Motor neuron (in vitro differentiated cells): ENCODE results near the gene WWTR1. TPM values are rescaled to one million over a fixed set of nuclear protein-coding genes. Genes with fewer than 3 reads are reported as not detected.

Experiments used
- ATAC-seq, 8 experiments: fragments of 200-7000 bp; cut with Tn5 transposase; replicated peaks in 6 of 8; 2 replicates each; pipeline ENCODE4 v1.8.0; 2021; ENCODE audit warnings: mild to moderate bottlenecking in 8 of 8, moderate library complexity in 8 of 8
- H3K27ac ChIP-seq, 2 donors: fragments of 250-450 bp; sonication (Bioruptor Pico); 2 replicates each; pipeline ENCODE4 v1.9.0; 2021; ENCODE audit warnings: antibody characterized with exemption in 2 of 2, mild to moderate bottlenecking in 2 of 2, moderate library complexity in 1 of 2
- H3K4me1 ChIP-seq, 2 donors: fragments of 250-450 bp; sonication (Bioruptor Pico); replicated peaks in 1 of 2; 2 replicates each; pipeline ENCODE4 v1.6.1; 2021; ENCODE audit warnings: antibody characterized with exemption in 2 of 2, mild to moderate bottlenecking in 2 of 2, moderate library complexity in 1 of 2
- H3K4me3 ChIP-seq, 5 donors: fragments of 250-450 bp; sonication (Bioruptor Pico); 2 replicates each; pipeline ENCODE4 v1.9.0; 2021; ENCODE audit warnings: antibody characterized with exemption in 5 of 5, mild to moderate bottlenecking in 5 of 5, moderate library complexity in 4 of 5
- WGBS, 10 experiments: fragments of 450-650 bp; shearing (Covaris generic); methylation state at CpG; one replicate each; pipeline ENCODE4 v1.0.0; 2022; 5-methylcytosine and 5-hydroxymethylcytosine counted together
- in situ Hi-C, 9 experiments: fragments of 400-800 bp; cut with MboI; loops; one replicate each; pipeline ENCODE4 v1.15.0; 2021; ENCODE audit warnings: low sequenced_read_pairs in 9 of 9, low pct_unique_long_range_greater_than_20kb in 2 of 9; ENCODE audit not compliant: unreplicated experiment in 9 of 9
- total RNA-seq, 8 experiments: library from RNA; unstranded; fragments of 300-600 nt; gene quantifications; 2 replicates each; pipeline versions ENCODE4 v1.2.3 to v1.2.4, GENCODE V29; 2022

The WWTR1 gene
- total RNA-seq, 8 experiments from 2014 or later, result 3.1 to 267 (median 29.7) TPM

DNA sequence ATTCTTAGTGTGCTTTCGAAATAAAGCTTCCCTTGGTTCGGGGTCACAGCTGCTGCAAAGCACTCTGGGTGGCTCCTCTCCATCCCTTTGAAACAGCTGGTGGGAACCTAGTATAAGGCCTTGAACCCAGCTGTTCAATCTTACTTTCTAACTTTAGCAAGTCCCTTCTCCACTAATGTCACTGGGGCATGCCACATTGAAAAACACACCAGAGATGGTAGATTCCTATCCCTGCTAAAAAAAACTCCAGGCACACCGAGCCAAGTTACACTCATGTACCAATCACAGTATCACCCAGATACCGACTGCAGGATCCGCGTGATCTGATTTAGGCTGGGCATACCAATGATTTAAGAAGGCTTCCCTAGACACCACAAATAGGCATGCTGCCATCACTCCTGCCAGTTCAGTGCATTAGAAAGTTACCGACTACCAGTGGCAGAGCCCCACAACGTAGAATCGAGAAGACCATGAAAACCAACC is 65.0 kb downstream of the WWTR1 start:
- Histone ChIP-seq H3K4me3 (no peak overlapping the region), H3K4me1 (peaks cover 0 to 7% of the 10 kb centered on the region in 2 donors), H3K27ac (no peak overlapping the region)
- in situ Hi-C loops, result no loop called here
- peak in 1 of 8 experiments; percentile 28 for ATAC-seq
- WGBS, 10 experiments, result 52 to 98% (median 88%) methylated on average over 3 to 8 of the region's 9 CpGs; no CpG with 5 or more reads in 1 of the 10 experiments

DNA sequence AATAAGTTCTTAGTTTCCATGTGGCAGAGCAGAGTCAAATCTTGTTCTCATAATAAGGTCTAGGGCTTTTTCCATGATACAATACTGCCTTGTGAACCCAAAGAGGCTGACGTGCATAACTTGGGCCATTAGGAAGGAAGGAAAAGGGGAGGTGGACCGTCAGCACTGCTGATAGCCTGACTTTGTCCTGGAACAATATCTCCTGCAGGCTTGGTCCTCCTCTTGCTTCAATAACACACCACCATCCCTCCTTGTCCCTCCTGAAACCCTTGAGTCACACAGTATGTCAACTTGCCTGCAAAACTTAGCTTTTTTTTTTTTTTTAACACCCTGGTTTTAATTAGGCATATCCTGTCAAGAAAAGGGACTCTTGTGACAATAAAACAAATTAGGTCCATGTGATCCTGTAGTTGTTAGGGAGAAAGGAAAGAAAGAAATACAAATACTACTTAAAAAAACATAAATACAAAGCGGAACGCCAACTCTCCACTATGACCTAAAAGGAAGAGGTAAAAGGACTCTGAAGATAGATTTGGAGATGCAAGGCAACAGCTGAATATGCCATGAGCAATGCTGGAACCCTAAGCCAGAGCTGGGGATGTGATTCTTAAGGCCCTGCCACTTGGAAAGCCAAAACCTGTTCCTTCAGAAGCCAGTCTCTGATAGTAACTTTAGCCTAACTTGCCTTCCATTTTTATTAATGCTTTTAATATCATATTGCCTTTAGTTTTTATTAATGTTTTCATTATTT is 67.0 kb downstream of the WWTR1 start:
- peaks cover 0 to 7% of the 10 kb centered on the region in 2 donors for H3K4me1 ChIP-seq
- H3K27ac ChIP-seq, result no peak overlapping the region
- ATAC-seq, result no peak
- in situ Hi-C loops, result no loop called here
- WGBS, 10 experiments, result 51 to 100% (median 86%) methylated on average over 2 to 3 of the region's 4 CpGs; no CpG with 5 or more reads in 1 of the 10 experiments
- H3K4me3 ChIP-seq, result no peak overlapping the region

DNA sequence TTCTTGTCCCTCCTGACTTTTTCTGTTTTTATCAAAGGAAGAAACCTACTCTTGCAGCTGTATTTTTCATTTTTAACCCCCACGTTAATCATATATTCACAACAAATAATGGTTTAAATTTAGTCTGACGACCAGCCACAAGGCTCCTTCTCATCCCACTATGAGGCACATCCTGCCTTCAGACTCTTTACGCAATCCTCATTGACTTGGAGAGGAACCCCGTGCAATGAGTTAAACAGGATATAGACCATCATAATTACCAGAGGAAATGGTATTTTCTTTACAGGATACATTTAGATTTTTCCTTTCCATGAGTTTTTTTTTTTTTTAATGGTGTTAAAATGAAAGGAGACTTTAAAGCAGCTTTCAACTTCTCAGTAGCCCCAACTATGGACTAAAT is 68.5 kb downstream of the WWTR1 start:
- ATAC-seq, result no peak
- Histone ChIP-seq H3K27ac (no peak overlapping the region), H3K4me3 (no peak overlapping the region), H3K4me1 (peaks cover 0 to 7% of the 10 kb centered on the region in 2 donors)
- in situ Hi-C loops, result no loop called here
- 4 to 100% (median 77%) methylated on average over 2 to 4 of the region's 4 CpGs for WGBS, 10 experiments

DNA sequence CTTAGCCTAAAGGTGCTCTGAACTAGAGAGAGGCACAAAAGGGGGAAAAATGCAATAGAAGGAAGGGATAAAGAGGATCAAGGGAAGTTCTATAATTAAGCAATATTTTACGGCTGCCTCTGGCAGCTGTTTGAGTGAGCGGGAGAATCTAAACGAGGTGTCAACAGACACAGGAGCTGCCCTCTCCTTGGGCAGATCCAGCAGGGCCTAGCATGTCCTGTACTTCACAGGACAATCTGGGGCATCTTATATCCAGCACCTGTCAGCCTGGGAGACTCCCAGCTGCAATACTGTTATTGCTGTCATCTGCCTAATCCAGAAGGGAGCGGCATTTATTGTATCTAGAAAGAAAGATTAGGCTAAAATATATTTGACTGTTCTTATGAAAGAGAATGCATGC is 68.9 kb downstream of the WWTR1 start:
- 53 to 100% (median 80%) methylated on average over 1 to 4 of the region's 4 CpGs; no CpG with 5 or more reads in 3 of the 10 experiments for WGBS, 10 experiments
- peak in 6 of 8 experiments; percentile 29 to 53 (median 40) for ATAC-seq

DNA sequence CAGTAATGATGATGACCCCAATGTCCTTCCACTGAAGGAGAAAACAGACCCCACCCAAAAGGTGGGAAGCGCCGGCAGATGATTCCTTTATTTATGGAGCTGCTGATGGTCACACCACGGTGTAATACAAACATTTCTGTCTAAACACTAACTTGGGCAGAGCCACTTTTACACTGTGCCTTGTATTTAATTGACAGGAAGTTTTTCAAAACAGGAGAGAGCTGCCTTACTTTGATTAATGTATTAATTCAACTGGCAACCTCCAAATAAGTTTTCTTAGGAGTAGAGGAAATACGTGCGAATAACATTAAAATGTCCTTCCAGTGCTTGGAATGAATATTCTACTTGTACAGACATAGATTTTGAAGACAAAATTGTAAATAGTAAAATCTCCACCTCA is 70.4 kb downstream of the WWTR1 start:
- no peak overlapping the region for H3K27ac ChIP-seq
- in situ Hi-C loops, result no loop called here
- H3K4me3 ChIP-seq, result no peak overlapping the region
- WGBS, 10 experiments, result 20 to 100% (median 88%) methylated on average over 1 to 5 of the region's 5 CpGs
- H3K4me1 ChIP-seq, result no peaks in the 10 kb centered on the region
- ATAC-seq, result no peak

More for the DNA sequence above, 68.9 kb downstream of the WWTR1 start:
- in situ Hi-C loops, result no loop called here
- H3K27ac ChIP-seq, result no peak overlapping the region
- no peak overlapping the region for H3K4me3 ChIP-seq
- H3K4me1 ChIP-seq, result peaks cover 0 to 7% of the 10 kb centered on the region in 2 donors

DNA sequence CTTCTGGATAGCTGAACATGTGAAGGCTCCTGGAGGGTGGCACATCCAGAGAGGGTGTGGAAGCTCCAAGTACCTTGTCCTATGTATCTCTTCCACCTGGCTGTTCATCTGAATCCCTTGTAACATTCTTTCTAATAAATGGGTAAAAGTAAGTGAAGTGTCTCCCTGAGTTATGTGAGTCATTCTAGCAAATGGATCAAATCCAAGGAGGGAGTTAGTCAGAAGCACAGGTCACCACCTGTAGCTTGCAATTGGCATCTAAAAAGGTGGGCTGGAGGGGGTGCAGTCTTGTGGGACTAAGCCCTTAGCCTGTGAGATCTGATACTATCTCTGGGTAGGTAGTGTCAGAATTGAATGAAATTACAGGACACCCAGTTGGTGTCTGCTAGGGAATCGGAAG is 71.0 kb downstream of the WWTR1 start:
- no peak for ATAC-seq
- Histone ChIP-seq H3K27ac (no peak overlapping the region), H3K4me3 (no peak overlapping the region), H3K4me1 (no peaks in the 10 kb centered on the region)
- in situ Hi-C loops, result no loop called here
- WGBS, 10 experiments, result 100% methylated on average over 1 of the region's 1 CpG; no CpG with 5 or more reads in 6 of the 10 experiments

DNA sequence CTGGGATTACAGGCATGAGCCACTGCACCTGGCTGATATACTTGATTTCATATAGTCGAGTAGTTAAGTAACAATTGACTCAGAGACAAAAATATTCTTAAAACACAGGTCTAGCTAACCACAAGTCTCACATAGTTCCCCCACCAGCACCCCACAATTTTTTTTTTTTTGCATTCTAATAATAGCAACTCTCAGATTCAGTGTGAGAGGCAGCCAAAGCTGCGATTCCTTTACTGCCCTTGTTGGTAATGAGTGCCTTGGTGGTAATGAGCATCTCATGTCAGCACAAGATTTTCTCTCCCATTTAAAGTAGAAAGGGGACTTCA is 72.5 kb downstream of the WWTR1 start:
- no peak overlapping the region for H3K27ac ChIP-seq
- 30 to 100% (median 73%) methylated on average over 1 to 2 of the region's 2 CpGs; no CpG with 5 or more reads in 4 of the 10 experiments for WGBS, 10 experiments
- no peak for ATAC-seq
- H3K4me1 ChIP-seq, result peaks cover 0 to 2% of the 10 kb centered on the region in 2 donors
- H3K4me3 ChIP-seq, result no peak overlapping the region
- in situ Hi-C loops, result no loop called here

DNA sequence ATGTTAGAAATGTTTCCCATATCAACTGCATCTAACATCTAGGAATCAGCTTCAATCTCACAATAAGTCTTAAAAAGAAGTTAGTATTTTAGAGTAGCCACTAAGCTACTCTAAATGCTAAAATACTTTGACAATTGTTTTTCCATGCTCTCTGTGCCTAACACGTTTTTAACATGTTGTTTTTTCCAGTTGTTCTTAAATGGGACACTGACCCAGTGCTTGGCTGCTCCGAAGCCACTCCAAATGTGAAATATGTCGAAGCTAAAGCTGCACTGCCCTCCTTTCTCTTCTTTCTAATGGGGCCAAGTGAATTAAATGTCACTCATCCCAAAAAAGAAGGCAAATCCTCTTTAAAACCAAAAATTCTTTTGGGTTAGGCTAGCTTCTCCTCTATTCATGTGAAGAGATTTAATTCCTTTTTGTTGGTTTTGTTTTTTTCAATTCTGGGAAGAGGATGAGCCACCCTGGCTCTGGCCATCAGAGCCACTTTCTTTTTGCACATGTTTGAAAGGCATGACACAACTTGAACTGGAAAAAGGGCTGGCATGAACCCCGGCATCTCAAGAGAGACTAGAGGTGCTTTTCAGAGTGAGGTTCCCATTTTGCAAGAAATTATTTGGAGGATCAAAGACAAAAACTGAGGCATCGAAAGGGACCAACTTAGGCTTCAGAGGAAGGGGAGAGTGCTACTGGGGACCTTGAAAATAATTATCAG is 73.7 kb downstream of the WWTR1 start:
- Histone ChIP-seq H3K27ac (no peak overlapping the region), H3K4me1 (peaks cover 0 to 2% of the 10 kb centered on the region in 2 donors), H3K4me3 (no peak overlapping the region)
- in situ Hi-C loops, result no loop called here
- peak in 1 of 8 experiments; percentile 11 for ATAC-seq
- 5 to 78% (median 62%) methylated on average over 1 to 5 of the region's 5 CpGs for WGBS, 10 experiments

DNA sequence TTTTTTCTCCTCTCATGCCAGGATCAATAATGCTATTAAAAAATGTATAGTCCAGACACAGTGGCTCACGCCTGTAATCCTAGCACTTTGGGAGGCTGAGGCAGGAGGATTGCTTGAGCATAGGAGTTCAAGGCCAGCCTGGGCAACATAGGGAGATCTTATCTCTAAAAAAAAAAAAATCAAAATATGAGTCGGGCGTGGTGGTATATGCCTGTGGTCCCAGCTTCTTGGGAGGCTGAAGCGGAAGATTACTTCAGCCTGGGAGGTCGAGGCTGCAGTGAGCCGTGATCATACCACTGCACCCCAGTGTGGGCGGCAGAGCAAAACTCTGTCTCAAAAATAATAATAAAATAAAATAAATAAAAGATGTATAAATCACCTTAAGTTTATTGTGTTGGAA is 75.4 kb downstream of the WWTR1 start:
- Histone ChIP-seq H3K4me1 (peaks cover 0 to 2% of the 10 kb centered on the region in 2 donors), H3K27ac (no peak overlapping the region), H3K4me3 (no peak overlapping the region)
- no peak for ATAC-seq
- in situ Hi-C loops, result no loop called here
- WGBS, 10 experiments, result 50 to 100% (median 88%) methylated on average over 2 to 7 of the region's 7 CpGs; no CpG with 5 or more reads in 1 of the 10 experiments

DNA sequence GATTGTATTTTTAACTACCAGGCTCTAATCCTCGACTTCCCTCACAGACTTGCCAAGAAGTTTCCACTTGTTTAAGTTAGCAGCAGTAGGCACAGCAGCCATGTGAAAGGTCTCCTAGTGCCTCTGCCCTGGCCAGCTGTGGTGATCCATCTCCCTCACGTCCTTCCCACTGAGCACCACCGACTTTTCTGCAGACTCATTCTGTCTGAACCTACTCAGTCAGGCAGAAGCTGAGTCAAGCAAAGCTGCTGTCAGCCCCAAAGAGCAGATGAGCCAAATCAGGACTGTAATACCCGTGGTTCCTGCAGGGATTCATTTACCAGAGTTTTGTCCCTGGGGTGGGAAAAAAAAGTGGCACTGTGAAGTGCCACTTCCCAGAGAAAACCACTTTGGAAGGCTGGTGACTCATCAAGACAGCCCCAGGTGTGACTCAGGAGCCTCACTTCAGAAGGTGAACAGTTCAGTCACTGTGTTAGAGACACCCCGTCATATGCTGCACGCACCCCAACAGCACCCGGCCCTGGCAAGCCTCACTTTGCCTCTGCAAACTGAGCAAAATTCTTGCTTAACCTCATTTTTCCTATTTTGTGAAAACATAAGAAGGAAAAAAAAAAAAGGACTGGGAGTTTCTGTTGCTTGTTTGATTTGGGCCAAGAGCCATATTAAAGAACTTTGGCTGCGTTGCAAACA is 76.0 kb downstream of the WWTR1 start:
- Histone ChIP-seq H3K27ac (no peak overlapping the region), H3K4me3 (no peak overlapping the region), H3K4me1 (peaks cover 0 to 2% of the 10 kb centered on the region in 2 donors)
- 8 to 100% (median 45%) methylated on average over 1 to 7 of the region's 8 CpGs for WGBS, 10 experiments
- ATAC-seq, result peak; percentile 31 to 90 (median 84)
- in situ Hi-C loops, result no loop called here

DNA sequence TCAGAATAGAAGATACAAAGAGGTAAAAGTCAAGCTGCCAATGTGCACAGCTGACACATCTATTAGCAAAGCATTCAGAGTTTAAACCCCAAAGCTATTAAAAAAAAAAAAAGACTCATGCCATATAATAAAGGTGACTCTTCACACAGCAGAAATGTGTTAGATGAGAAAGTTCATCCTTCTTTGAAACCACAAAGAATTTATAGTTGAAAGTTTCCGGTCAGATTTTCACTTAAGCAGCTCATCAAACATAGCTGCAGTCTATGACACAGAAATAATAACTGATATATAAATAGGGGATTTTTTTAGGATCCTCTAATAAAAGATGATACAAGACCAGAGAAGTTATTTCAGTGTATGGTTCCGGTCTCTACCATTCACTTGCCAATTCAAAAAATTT is 76.6 kb downstream of the WWTR1 start:
- no peak for ATAC-seq
- 0 to 100% (median 57%) methylated on average over 1 to 2 of the region's 2 CpGs; no CpG with 5 or more reads in 1 of the 10 experiments for WGBS, 10 experiments
- H3K27ac ChIP-seq, result no peak overlapping the region
- in situ Hi-C loops, result no loop called here
- H3K4me3 ChIP-seq, result no peak overlapping the region
- H3K4me1 ChIP-seq, result peaks cover 0 to 3% of the 10 kb centered on the region in 2 donors

DNA sequence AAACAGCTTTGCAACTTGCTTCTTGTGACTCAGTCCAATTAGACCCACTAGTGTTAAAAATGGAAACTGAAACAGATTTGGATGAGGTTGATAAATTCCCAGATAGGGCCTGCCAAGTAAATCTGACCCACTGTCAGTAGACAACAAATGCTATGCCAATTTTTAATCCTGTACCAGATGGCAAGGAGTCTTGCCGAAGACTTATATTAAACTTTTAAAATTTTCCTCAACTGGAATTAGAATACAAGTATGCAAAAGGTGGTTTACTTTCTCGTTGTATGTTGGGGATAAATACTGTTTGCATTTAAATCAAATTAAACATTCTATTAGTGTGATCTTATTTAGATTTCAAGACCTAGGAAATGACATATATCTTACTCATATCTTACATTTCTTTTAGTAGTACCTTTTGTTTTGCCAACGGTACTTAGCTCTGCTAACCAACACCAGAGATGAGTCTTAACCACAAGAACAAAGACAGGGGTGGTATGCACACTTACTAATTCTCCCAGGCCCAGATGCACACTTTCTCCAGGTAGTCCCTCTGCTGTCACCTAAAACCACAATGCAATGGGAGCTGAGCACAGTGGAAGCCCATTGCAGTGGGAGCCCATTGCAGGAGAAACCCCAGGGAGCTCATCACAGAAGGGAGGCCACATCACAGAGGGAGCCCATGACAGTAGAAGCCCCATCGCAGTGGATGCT is 77.8 kb downstream of the WWTR1 start:
- ATAC-seq, result no peak
- WGBS, 10 experiments, result 0 to 96% (median 49%) methylated on average over 2 to 4 of the region's 4 CpGs; no CpG with 5 or more reads in 2 of the 10 experiments
- no peak overlapping the region for H3K4me3 ChIP-seq
- H3K27ac ChIP-seq, result no peak overlapping the region
- in situ Hi-C loops, result no loop called here
- H3K4me1 ChIP-seq, result peaks cover 0 to 7% of the 10 kb centered on the region in 2 donors
